ENCODE data around the gene PPP1R8. TPM values are rescaled to one million over a fixed set of nuclear protein-coding genes. Genes with fewer than 3 reads are reported as not detected.

PPP1R8 gene
- total RNA-seq, 1 experiment from 2014 or later, result 39.5 TPM

DNA sequence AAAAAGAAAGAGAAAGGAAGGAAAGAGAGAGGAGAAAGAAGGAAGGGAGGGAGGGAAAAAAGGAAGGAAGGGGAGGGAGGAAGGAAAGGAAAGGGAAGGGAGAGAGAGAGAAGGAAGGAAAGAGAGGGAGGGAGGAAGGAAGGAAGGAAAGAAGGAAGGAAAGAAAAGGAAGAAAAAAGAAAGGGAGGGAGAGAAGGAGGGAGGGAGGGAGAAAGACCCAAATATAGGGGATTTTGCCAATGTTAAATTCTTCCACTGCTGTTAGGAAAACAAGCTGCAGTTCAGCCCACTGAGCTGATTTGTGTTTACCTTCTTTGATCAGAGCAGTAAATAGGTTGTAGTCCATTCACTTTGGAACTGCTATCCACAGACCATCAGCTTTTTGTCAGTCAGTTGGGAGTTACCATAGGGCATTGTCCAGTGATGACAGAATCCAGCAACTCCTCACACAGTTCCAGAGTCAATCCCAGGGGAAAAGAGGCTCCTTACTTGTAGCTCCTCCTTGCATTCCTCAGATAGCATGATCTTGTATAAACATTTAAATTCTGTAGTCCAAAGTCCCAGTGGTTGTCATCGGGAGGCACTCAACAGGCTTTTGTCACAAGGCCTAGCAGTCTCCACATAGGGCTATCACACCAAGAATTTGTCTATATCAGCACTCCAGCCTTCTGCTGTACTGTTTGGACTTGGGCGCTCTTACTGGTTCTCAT is 13.5 kb upstream of the PPP1R8 start:
- TF ChIP-seq, protein P1, sequence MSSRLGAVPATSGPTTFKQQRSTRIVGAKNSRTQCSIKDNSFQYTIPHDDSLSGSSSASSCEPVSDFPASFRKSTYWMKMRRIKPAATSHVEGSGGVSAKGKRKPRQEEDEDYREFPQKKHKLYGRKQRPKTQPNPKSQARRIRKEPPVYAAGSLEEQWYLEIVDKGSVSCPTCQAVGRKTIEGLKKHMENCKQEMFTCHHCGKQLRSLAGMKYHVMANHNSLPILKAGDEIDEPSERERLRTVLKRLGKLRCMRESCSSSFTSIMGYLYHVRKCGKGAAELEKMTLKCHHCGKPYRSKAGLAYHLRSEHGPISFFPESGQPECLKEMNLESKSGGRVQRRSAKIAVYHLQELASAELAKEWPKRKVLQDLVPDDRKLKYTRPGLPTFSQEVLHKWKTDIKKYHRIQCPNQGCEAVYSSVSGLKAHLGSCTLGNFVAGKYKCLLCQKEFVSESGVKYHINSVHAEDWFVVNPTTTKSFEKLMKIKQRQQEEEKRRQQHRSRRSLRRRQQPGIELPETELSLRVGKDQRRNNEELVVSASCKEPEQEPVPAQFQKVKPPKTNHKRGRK (CRISPR knock-in tag; IDR thresholded peaks at IDR 0.05; ENCODE audit: borderline replicate concordance), result no peak
- TF ChIP-seq GABPB1 (CRISPR knock-in tag; IDR thresholded peaks at IDR 0.05), result peak; percentile 42; the same call in 1 of the 2 replicates
- Mint-ChIP-seq H3K27me3 (ENCODE audit: low read depth) (no peaks in the 10 kb centered on the region), H3K4me1 (no peaks in the 10 kb centered on the region), H3K36me3 (no peaks in the 10 kb centered on the region), H3K27ac (no peak overlapping the region), H3K4me3 (no peak overlapping the region), H3K9me3 (no peaks in the 10 kb centered on the region)
- CTCF ChIA-PET, result interaction anchor here (0.7 to 1.3 kb wide), 3 partner anchors 13 to 148 kb away, joined by 3 to 4 read pairs (median 3); partner anchors contain the start of gene PPP1R8
- no peak for ATAC-seq
- DNase-seq (ENCODE audit: low spot score), result no peak
- POLR2A ChIA-PET, result no interaction called here

DNA sequence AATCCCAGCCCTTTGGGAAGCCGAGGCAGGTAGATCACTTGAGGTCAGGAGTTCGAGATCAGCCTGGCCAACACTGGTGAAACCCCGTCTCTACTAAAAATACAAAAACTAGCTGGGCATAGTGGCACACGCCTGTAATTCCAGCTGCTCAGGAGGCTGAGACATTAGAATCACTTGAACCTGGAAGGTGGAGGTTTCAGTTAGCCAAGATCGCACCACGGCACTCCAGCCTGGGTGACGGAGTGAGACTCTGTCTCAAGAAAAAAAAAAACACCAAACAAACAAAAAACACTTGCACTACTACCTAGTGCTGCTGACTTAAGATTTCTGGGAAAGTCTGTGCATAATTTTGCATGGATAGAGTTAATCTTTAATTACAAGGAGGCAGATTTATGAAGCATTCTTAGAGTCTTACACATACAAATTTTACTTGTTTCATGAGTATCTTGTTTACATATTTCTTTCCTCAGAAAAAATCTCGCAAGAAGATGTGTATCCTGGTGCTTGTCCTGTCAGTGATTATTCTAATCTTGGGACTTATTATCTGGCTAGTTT is 8.7 kb upstream of the PPP1R8 start:
- TF ChIP-seq TP53 (CRISPR knock-in tag; IDR thresholded peaks at IDR 0.05) (no peak), ZNF423 (CRISPR knock-in tag; IDR thresholded peaks at IDR 0.05) (no peak), NR1H2 (CRISPR knock-in tag; IDR thresholded peaks at IDR 0.05) (no peak)
- TF ChIP-seq, protein P2, sequence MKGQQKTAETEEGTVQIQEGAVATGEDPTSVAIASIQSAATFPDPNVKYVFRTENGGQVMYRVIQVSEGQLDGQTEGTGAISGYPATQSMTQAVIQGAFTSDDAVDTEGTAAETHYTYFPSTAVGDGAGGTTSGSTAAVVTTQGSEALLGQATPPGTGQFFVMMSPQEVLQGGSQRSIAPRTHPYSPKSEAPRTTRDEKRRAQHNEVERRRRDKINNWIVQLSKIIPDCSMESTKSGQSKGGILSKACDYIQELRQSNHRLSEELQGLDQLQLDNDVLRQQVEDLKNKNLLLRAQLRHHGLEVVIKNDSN (CRISPR knock-in tag; IDR thresholded peaks at IDR 0.05), result no peak
- TF ChIP-seq, protein P3, sequence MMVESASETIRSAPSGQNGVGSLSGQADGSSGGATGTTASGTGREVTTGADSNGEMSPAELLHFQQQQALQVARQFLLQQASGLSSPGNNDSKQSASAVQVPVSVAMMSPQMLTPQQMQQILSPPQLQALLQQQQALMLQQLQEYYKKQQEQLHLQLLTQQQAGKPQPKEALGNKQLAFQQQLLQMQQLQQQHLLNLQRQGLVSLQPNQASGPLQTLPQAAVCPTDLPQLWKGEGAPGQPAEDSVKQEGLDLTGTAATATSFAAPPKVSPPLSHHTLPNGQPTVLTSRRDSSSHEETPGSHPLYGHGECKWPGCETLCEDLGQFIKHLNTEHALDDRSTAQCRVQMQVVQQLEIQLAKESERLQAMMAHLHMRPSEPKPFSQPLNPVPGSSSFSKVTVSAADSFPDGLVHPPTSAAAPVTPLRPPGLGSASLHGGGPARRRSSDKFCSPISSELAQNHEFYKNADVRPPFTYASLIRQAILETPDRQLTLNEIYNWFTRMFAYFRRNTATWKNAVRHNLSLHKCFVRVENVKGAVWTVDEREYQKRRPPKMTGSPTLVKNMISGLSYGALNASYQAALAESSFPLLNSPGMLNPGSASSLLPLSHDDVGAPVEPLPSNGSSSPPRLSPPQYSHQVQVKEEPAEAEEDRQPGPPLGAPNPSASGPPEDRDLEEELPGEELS (CRISPR knock-in tag; IDR thresholded peaks at IDR 0.05), result no peak
- TF ChIP-seq, protein P4, sequence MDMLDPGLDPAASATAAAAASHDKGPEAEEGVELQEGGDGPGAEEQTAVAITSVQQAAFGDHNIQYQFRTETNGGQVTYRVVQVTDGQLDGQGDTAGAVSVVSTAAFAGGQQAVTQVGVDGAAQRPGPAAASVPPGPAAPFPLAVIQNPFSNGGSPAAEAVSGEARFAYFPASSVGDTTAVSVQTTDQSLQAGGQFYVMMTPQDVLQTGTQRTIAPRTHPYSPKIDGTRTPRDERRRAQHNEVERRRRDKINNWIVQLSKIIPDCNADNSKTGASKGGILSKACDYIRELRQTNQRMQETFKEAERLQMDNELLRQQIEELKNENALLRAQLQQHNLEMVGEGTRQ (CRISPR knock-in tag; IDR thresholded peaks at IDR 0.05), result no peak
- TF ChIP-seq, protein P5, sequence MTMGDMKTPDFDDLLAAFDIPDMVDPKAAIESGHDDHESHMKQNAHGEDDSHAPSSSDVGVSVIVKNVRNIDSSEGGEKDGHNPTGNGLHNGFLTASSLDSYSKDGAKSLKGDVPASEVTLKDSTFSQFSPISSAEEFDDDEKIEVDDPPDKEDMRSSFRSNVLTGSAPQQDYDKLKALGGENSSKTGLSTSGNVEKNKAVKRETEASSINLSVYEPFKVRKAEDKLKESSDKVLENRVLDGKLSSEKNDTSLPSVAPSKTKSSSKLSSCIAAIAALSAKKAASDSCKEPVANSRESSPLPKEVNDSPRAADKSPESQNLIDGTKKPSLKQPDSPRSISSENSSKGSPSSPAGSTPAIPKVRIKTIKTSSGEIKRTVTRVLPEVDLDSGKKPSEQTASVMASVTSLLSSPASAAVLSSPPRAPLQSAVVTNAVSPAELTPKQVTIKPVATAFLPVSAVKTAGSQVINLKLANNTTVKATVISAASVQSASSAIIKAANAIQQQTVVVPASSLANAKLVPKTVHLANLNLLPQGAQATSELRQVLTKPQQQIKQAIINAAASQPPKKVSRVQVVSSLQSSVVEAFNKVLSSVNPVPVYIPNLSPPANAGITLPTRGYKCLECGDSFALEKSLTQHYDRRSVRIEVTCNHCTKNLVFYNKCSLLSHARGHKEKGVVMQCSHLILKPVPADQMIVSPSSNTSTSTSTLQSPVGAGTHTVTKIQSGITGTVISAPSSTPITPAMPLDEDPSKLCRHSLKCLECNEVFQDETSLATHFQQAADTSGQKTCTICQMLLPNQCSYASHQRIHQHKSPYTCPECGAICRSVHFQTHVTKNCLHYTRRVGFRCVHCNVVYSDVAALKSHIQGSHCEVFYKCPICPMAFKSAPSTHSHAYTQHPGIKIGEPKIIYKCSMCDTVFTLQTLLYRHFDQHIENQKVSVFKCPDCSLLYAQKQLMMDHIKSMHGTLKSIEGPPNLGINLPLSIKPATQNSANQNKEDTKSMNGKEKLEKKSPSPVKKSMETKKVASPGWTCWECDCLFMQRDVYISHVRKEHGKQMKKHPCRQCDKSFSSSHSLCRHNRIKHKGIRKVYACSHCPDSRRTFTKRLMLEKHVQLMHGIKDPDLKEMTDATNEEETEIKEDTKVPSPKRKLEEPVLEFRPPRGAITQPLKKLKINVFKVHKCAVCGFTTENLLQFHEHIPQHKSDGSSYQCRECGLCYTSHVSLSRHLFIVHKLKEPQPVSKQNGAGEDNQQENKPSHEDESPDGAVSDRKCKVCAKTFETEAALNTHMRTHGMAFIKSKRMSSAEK (CRISPR knock-in tag; IDR thresholded peaks at IDR 0.05; ENCODE audit: borderline replicate concordance), result no peak
- TF ChIP-seq, protein P6, sequence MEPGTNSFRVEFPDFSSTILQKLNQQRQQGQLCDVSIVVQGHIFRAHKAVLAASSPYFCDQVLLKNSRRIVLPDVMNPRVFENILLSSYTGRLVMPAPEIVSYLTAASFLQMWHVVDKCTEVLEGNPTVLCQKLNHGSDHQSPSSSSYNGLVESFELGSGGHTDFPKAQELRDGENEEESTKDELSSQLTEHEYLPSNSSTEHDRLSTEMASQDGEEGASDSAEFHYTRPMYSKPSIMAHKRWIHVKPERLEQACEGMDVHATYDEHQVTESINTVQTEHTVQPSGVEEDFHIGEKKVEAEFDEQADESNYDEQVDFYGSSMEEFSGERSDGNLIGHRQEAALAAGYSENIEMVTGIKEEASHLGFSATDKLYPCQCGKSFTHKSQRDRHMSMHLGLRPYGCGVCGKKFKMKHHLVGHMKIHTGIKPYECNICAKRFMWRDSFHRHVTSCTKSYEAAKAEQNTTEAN (CRISPR knock-in tag; IDR thresholded peaks at IDR 0.05), result no peak
- TF ChIP-seq, protein P7, sequence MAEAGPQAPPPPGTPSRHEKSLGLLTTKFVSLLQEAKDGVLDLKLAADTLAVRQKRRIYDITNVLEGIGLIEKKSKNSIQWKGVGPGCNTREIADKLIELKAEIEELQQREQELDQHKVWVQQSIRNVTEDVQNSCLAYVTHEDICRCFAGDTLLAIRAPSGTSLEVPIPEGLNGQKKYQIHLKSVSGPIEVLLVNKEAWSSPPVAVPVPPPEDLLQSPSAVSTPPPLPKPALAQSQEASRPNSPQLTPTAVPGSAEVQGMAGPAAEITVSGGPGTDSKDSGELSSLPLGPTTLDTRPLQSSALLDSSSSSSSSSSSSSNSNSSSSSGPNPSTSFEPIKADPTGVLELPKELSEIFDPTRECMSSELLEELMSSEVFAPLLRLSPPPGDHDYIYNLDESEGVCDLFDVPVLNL (CRISPR knock-in tag; IDR thresholded peaks at IDR 0.05; ENCODE audit: borderline replicate concordance, low read depth), result no peak
- TF ChIP-seq, protein P8, sequence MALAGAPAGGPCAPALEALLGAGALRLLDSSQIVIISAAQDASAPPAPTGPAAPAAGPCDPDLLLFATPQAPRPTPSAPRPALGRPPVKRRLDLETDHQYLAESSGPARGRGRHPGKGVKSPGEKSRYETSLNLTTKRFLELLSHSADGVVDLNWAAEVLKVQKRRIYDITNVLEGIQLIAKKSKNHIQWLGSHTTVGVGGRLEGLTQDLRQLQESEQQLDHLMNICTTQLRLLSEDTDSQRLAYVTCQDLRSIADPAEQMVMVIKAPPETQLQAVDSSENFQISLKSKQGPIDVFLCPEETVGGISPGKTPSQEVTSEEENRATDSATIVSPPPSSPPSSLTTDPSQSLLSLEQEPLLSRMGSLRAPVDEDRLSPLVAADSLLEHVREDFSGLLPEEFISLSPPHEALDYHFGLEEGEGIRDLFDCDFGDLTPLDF (CRISPR knock-in tag; IDR thresholded peaks at IDR 0.05), result no peak
- TF ChIP-seq, protein P9, sequence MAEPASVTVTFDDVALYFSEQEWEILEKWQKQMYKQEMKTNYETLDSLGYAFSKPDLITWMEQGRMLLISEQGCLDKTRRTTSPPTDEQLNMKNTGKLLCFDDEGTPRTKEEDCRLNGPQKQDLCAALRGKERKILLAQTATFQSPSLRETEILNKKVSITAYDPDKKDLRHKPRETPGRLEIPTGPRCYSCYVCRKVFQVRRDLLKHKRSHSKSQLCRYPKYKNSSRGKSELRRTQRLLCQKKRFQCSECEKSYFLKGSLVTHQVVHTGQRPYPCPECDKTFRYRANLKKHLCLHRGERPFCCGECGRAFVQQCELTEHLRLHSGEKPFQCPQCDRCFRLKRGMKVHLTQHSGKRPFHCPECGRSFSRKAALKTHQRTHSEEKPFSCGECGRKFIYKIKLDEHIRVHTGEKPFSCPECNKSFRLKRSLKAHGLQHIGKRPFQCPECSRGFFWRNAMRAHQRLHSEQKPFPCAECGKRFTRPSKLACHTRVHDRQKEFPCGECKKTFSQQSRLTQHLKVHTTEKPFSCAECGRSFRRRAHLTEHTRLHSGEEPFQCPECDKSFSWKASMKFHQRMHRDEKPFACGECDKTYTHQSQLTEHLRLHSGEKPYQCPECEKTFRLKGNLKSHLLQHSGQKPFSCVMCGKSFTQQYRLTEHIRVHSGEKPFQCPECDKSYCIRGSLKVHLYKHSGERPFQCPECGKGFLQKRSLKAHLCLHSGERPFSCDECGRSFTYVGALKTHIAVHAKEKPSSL (CRISPR knock-in tag; conservative IDR thresholded peaks at IDR 0.05), result no peak
- no peaks in the 10 kb centered on the region for H3K27me3 Mint-ChIP-seq (ENCODE audit: low read depth)
- DNase-seq (ENCODE audit: low spot score) (no peak), ATAC-seq (no peak)
- ChIA-PET POLR2A (no interaction called here), CTCF (interaction anchor here (0.9 kb wide), 1 partner anchor 152 kb away, joined by 3 read pairs; no protein-coding TSS in a partner anchor)
- no peak overlapping the region for H3K4me3 Mint-ChIP-seq
- H3K4me1 Mint-ChIP-seq, result no peaks in the 10 kb centered on the region
- H3K9me3 Mint-ChIP-seq, result no peaks in the 10 kb centered on the region
- H3K36me3 Mint-ChIP-seq, result no peaks in the 10 kb centered on the region
- peak overlapping the region; percentile 34; the same call in 1 of the 2 replicates for H3K27ac Mint-ChIP-seq

Measured in WTC11 (cell line).